Measurements from ENCODE around the gene BHLHE41. TPM values are rescaled to one million over a fixed set of nuclear protein-coding genes. Genes with fewer than 3 reads are reported as not detected.

The BHLHE41 gene
- total RNA-seq (2014; rRNA removed; shearing (Covaris generic)), result 25.3 and 29.1 TPM in 2 replicates

DNA sequence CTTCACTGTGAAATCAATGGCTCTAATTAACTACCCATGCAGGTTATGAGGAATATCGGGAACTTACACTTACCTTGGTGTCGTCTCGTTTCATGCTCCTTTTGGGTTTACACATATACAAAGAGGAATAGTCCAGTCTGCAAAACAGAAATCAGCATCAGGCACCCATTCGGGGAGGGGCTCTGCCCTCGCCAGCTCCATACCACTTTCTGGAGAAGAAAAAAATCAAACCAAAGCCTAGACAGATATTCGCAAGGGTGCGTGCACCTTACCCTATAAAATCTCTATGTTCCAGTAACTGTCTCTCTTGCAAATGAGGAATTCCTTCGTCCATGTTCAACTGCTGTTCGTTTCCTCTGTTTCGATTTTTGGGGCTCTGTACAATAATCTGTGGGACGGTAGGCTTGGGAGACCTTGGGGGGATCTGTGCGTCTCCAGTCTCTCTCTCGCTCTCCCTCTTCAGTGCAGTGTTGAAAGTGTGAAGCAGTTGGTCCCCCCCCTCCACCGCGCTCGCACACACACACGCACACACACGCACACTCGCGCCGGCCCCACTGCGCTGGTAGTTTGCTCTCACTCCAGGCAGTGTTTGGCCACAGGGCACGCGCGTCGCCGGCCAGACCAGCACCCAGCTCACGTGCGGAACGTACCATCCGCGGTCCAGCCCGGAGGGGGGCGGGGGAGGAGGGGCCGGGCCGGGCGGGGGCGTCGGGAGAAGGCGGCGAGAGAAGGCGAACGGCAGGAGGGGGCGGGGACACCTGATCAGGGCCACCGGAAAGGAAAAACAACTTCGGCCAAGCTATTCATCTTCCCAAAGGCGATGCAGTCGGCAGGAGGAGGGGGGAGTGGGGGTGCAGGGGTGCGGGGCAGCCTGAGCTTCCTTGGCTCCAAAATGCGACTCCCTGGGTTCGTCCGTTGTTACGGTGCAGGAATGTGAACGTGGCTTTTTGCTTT lies at the start of gene BHLHE41:
TSS of gene BHLHE41 (minus strand) at position 592 of the 954 bp plus-strand sequence. CDS start at position 334, 258 bp downstream.
- DNase-seq (ENCODE audit: low read depth), result peak; percentile 91

- DNase-seq (ENCODE audit: low read depth), result no peak
Observed at GRCh38 chr12:26172946-26173552, 48.2 kb upstream of the BHLHE41 start.

GRCh38 chr12:26172539-26172938 lies 47.7 kb upstream of the BHLHE41 start:
- no peak for DNase-seq (ENCODE audit: low read depth)

GRCh38 chr12:26172013-26172412 lies 47.2 kb upstream of the BHLHE41 start:
- no peak for DNase-seq (ENCODE audit: low read depth)

DNA sequence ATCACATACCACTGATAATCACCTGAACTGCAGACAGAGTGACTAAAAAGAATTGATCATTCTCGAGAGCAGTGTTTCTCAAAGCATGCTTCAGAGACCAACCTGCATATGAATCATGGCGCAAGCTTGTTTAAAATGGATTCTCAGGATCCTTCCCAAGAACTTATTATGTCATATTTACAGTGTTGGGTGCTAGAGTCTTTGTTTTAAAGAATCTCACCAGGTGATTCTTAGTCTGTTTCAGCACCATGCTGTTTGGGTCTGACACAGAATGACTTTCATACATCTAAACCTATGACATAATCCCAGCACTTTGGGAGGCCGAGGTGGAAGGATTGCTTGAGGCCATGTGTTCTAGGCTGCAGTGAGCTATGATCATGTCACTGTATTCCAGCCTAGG lies 39.3 kb upstream of the BHLHE41 start:
- DNase-seq (ENCODE audit: low read depth), result no peak

- no peak for DNase-seq (ENCODE audit: low read depth)
Observed at GRCh38 chr12:26162905-26163304, 38.1 kb upstream of the BHLHE41 start.

- no peak for DNase-seq (ENCODE audit: low read depth)
Observed at GRCh38 chr12:26162174-26162573, 37.3 kb upstream of the BHLHE41 start.

DNA sequence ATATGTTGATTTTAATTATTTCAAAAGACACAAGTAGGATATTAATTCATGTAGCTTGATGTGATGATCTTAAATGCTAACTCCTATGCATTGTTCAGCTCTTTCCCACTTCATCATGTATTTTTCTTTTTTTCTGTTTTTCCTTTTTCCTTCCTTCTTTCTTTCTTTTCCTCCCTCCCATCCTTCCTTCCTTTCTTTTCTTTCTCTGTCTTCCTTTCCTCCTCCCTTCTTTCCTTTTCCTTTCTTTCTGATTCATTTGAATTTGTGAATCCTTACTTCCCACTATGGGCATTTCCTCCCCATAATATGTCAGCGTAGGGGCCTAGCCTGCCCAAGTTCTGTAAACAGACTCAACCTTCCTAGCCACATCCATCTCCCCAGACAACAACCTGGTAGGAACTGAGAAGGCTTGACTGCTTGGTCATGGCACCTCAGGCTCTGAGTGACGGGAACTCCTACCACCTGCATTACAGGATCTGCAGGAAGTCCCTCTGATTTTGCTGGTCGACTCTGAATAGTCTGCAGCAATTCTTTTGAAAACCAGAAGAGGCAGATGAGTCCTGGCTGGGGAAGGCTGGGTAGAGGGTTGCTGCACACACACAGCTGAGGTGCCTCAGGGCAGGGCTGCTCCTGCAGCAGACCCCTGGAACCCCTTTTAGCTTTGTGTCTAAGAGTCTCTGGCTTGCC lies 33.4 kb upstream of the BHLHE41 start:
- no peak for DNase-seq (ENCODE audit: low read depth)

- no peak for DNase-seq (ENCODE audit: low read depth)
Observed at GRCh38 chr12:26157001-26157400, 32.2 kb upstream of the BHLHE41 start.

DNA sequence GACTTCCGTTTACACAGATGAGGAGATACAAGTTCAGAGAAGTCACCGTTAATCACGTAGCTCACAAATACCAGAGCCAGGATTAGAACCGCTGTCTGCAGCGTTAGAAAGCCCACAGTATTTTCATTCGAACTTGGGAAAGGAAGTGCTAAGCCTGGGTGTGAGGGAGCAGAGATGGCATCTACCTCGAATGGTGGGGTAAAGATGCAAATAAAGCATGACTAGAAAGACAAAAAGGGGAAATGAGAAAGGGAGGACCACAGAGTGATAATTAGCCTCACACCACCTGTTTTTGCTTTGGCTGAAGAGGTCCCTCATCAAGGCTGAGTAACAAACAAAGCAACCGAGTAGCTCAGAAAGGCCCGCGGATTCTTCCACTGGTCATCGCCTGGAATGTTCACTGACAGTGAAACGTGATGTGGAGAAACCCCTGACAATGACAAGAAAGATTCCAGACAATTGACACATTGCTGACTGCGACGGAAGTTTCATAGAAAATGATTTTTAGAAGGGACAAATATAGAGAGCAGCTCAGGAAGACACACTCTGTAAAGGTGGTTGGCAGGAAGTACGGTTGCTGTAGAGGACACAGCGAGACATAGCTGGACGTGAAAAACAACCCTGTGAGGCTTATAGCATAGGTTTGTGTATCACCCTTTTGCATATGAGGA lies 31.5 kb upstream of the BHLHE41 start:
- DNase-seq (ENCODE audit: low read depth), result no peak

GRCh38 chr12:26153421-26154154 lies 28.8 kb upstream of the BHLHE41 start:
- peak; percentile 93 for DNase-seq (ENCODE audit: low read depth)

GRCh38 chr12:26152507-26153102 lies 27.8 kb upstream of the BHLHE41 start:
- no peak for DNase-seq (ENCODE audit: low read depth)

- DNase-seq (ENCODE audit: low read depth), result peak; percentile 49
Observed at GRCh38 chr12:26150736-26151450, 26.1 kb upstream of the BHLHE41 start.

DNA sequence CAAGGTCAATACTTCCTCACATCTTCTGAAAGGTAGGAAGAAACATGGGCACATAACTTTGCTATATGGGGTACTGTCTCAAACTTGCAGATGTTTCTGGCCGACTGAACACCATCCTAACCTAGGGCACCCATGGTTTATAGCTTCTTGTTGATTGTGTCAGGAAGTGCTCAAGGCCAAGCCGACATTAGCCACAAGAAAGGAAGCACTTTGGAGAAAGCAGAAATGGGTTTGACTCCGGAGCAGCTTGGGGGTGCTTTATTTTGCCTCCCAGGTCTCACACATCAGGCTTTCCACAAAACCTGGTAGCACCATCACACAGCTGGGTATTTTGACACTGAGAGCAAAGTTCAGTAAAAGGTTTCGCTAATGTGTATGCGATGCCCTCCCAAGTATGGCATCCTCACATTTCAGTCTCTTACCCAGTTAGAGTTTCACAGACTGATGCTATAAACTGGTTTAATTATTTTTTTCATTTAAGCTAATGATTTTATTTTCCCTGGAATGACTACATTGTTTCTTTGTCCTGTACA lies 25.2 kb upstream of the BHLHE41 start:
- no peak for DNase-seq (ENCODE audit: low read depth)

- no peak for DNase-seq (ENCODE audit: low read depth)
Observed at GRCh38 chr12:26148291-26148690, 23.5 kb upstream of the BHLHE41 start.

GRCh38 chr12:26143291-26143690 lies 18.5 kb upstream of the BHLHE41 start:
- DNase-seq (ENCODE audit: low read depth), result no peak

DNA sequence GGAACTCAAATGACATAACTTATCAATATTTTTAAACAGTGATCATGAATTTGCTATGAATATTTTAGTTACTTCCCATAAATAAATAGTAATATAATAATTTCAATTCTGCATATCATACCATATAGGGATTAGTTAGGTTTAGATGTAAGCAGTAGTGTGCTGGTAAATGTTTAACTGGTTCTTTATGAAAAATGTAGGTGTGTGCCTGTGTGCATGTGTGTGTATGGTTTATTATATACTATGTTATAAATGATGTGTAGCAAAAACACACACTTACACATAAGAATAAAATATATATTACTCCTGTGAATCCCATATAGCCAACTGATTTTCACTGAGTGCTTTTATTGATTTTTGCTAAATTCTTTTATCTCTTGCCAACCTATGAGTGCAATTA lies 14.0 kb upstream of the BHLHE41 start:
- DNase-seq (ENCODE audit: low read depth), result no peak

DNA sequence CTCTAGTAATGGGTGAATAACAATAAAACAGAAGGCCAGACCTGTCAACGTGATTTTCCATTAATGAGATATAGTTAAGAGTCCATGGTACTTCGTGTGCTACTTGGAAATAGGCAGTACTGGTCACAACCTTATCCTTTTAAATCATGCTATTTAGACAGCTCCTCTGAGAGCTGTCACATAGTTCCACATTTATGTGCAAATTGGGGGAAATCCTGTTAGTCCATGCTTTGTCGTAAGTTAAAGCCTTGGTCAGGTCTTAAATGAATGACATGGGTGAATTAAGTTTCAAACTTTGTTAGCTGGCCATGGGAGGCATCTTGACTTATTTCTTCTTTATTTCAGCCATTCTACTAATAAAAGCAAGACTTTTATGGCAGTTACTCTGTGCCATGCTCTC lies 11.9 kb upstream of the BHLHE41 start:
- no peak for DNase-seq (ENCODE audit: low read depth)

GRCh38 chr12:26135571-26135970 lies 10.7 kb upstream of the BHLHE41 start:
- no peak for DNase-seq (ENCODE audit: low read depth)

- DNase-seq (ENCODE audit: low read depth), result peak; percentile 94
Observed at GRCh38 chr12:26135010-26135420, 10.2 kb upstream of the BHLHE41 start.

All from Daoy (cell line).